Endothelial cell of umbilical vein (primary cell): ENCODE data around the gene RND3. TPM values are rescaled to one million over a fixed set of nuclear protein-coding genes. Genes with fewer than 3 reads are reported as not detected.

ENCODE experiments used
- BruUV-seq: library from RNA; stranded (reverse); fragments of 400-500 nt; replicated peaks from 2 replicates; lab custom pipeline; 2021; lab: Mats Ljungman, UMichigan
- CTCF ChIA-PET: fragments of 300-600, 350-600 bp; sonication (Branson Sonifier 250); formaldehyde crosslinking; loops from one replicate; lab custom pipeline; 2021; ENCODE audit warnings: antibody characterized with exemption, inconsistent platforms; lab: Charles Lee
- POLR2A ChIA-PET: fragments of 300-600, 350-600 bp; sonication (Branson Sonifier 250); formaldehyde crosslinking; loops from one replicate; lab custom pipeline; 2021; ENCODE audit warnings: antibody characterized with exemption, inconsistent platforms; lab: Charles Lee
- DNase-seq: peaks from one replicate; pipeline ENCODE4 v3.0.0-alpha.2; 2011; ENCODE audit warnings: low read depth, low spot score
- FAIRE-seq: peaks from 2 replicates; lab custom pipeline; 2011; peaks lifted over from hg19 to GRCh38; lab: Jason Lieb, UNC
- H2AFZ ChIP-seq: 2 replicates; pipeline ENCODE4 v1.6.0; 2012; ENCODE audit warnings: low read depth, low read length, control low read depth, inconsistent platforms
- H3K27ac ChIP-seq: 2 replicates; pipeline ENCODE4 v1.5.1; 2011; ENCODE audit warnings: low read depth, mild to moderate bottlenecking, control low read depth, low read length, moderate library complexity; ENCODE audit not compliant: insufficient read depth
- H3K27me3 ChIP-seq, 2 experiments: 2 replicates each; pipeline versions ENCODE4 v1.6.0 to v1.6.1; 2011; ENCODE audit warnings: low read length in 2 of 2, mixed read lengths in 1 of 2; ENCODE audit not compliant: control insufficient read depth in 2 of 2, insufficient read depth in 2 of 2
- H3K36me3 ChIP-seq, 2 experiments: 2 replicates in 1 of 2; 3 replicates in 1 of 2; pipeline ENCODE4 v1.5.1; 2011; ENCODE audit warnings: low read length in 2 of 2, mild to moderate bottlenecking in 1 of 2, moderate library complexity in 1 of 2; ENCODE audit not compliant: control insufficient read depth in 2 of 2, insufficient read depth in 2 of 2; ENCODE audit errors: extremely low read depth in 1 of 2
- H3K4me1 ChIP-seq: 3 replicates; pipeline ENCODE4 v1.5.1; 2011; ENCODE audit warnings: mild to moderate bottlenecking, low read length; ENCODE audit not compliant: control insufficient read depth, insufficient read depth; ENCODE audit errors: extremely low read depth
- H3K4me2 ChIP-seq: 2 replicates; pipeline ENCODE4 v1.6.1; 2011; ENCODE audit warnings: low read length, control low read depth, mixed read lengths; ENCODE audit not compliant: insufficient read depth
- H3K4me3 ChIP-seq, 3 experiments: fragments of 200-600 bp in 1 of 3; sonication (generic), shearing (Covaris generic) in 1 of 3; replicated peaks in 1 of 3; 2 replicates each; pipeline ENCODE4 v1.5.1; 2011 to 2016; ENCODE audit warnings: control low read depth in 3 of 3, low read length in 3 of 3, mild to moderate bottlenecking in 2 of 3, inconsistent platforms in 1 of 3, low read depth in 1 of 3, moderate library complexity in 1 of 3; ENCODE audit not compliant: insufficient read depth in 1 of 3
- H3K79me2 ChIP-seq: 2 replicates; pipeline ENCODE4 v1.6.0; 2012; ENCODE audit warnings: low read length, inconsistent platforms; ENCODE audit not compliant: control insufficient read depth, insufficient read depth
- H3K9ac ChIP-seq: replicated peaks from 2 replicates; pipeline ENCODE3; 2011; ENCODE audit warnings: low read length, control low read depth; ENCODE audit not compliant: insufficient read depth; ENCODE audit errors: extremely low read depth
- H3K9me1 ChIP-seq: replicated peaks from 3 replicates; pipeline ENCODE4 v1.6.0; 2011; ENCODE audit warnings: mild to moderate bottlenecking, low read length; ENCODE audit not compliant: control insufficient read depth, insufficient read depth; ENCODE audit errors: extremely low read depth
- H3K9me3 ChIP-seq: replicated peaks from 2 replicates; pipeline ENCODE4 v1.5.1; 2012; ENCODE audit warnings: low read length, inconsistent platforms; ENCODE audit not compliant: control insufficient read depth, insufficient read depth
- H4K20me1 ChIP-seq: replicated peaks from 2 replicates; pipeline ENCODE3; 2011; ENCODE audit warnings: mild to moderate bottlenecking, low read length; ENCODE audit not compliant: control insufficient read depth, insufficient read depth; ENCODE audit errors: extremely low read depth
- EZH2 ChIP-seq: IDR thresholded peaks from 2 replicates; pipeline ENCODE4 v1.6.1; 2012; ENCODE audit warnings: borderline replicate concordance, low read depth, mild to moderate bottlenecking, moderate library complexity, low read length, inconsistent platforms; ENCODE audit not compliant: severe bottlenecking
- FOS ChIP-seq: IDR thresholded peaks from 2 replicates; pipeline ENCODE4 v1.6.1; 2011; ENCODE audit warnings: mild to moderate bottlenecking, low read length, moderate library complexity, borderline replicate concordance; ENCODE audit not compliant: insufficient read depth
- GATA2 ChIP-seq: IDR thresholded peaks from 2 replicates; pipeline ENCODE4 v1.7.0; 2011; ENCODE audit warnings: low read depth, mild to moderate bottlenecking, moderate library complexity, mixed read lengths, low read length; ENCODE audit not compliant: insufficient read length, insufficient read depth
- JUN ChIP-seq: IDR thresholded peaks from 2 replicates; pipeline ENCODE4 v1.6.1; 2011; ENCODE audit warnings: borderline replicate concordance, low read depth; ENCODE audit not compliant: insufficient read length, insufficient read depth
- MYC ChIP-seq: IDR thresholded peaks from one replicate; pipeline ENCODE4 v1.6.1; 2011; ENCODE audit warnings: mild to moderate bottlenecking, low read depth, low read length
- POLR2A ChIP-seq: IDR thresholded peaks from 2 replicates; pipeline ENCODE4 v1.6.1; 2012; ENCODE audit warnings: low read depth, mild to moderate bottlenecking, control low read depth, low read length
- POLR2AphosphoS5 ChIP-seq: IDR thresholded peaks from 2 replicates; pipeline ENCODE4 v1.6.1; 2012; ENCODE audit warnings: low read depth, mild to moderate bottlenecking, control low read depth, low read length, moderate library complexity; ENCODE audit not compliant: insufficient read depth
- dilution Hi-C: fragments of 300-500 bp; cut with MboI; formaldehyde crosslinking; loops from one replicate; pipeline ENCODE4 v1.15.0; 2019; ENCODE audit warnings: low sequenced_read_pairs; ENCODE audit not compliant: extremely low pct_ligation_motif_present
- intact Hi-C: fragments of 100-400 bp; cut with micrococcal nuclease; formaldehyde crosslinking; loops from one replicate; pipeline ENCODE4 v1.10.0; 2022
- polyA plus RNA-seq, 4 experiments: library from polyadenylated mRNA; depleted of rRNA in 3 of 4; stranded (reverse) in 3 of 4; unstranded in 1 of 4; fragments of >200 nt; gene quantifications; 2 replicates each; pipeline versions ENCODE4 v1.2.1 to v1.2.3, GENCODE V29; 2011 to 2012; ENCODE audit warnings: missing spikeins in 1 of 4
- total RNA-seq: library from RNA; stranded (reverse); gene quantifications from 2 replicates; pipeline ENCODE4 v1.2.3, GENCODE V29; 2021
- TF ChIP-seq, protein P1 (sequence below): IDR thresholded peaks from 2 replicates; pipeline ENCODE4 v1.6.1; 2011; ENCODE audit not compliant: insufficient read depth, insufficient read length
- TF ChIP-seq, protein P2 (sequence below), 2 donors: IDR thresholded peaks; 1 replicate in 1 of 2; 2 replicates in 1 of 2; pipeline ENCODE4 v1.5.1; 2011; ENCODE audit warnings: low read length in 2 of 2, mild to moderate bottlenecking in 2 of 2, moderate library complexity in 2 of 2, control low read depth in 1 of 2, inconsistent platforms in 1 of 2, low read depth in 1 of 2; ENCODE audit not compliant: insufficient read depth in 1 of 2; ENCODE audit errors: extremely low read depth in 1 of 2

RND3 gene
- total and polyA plus RNA-seq, 2 donors (not counting 3 experiments of a cell fraction or from before 2014, with no cell fraction given), result 53.3 to 158 TPM

DNA sequence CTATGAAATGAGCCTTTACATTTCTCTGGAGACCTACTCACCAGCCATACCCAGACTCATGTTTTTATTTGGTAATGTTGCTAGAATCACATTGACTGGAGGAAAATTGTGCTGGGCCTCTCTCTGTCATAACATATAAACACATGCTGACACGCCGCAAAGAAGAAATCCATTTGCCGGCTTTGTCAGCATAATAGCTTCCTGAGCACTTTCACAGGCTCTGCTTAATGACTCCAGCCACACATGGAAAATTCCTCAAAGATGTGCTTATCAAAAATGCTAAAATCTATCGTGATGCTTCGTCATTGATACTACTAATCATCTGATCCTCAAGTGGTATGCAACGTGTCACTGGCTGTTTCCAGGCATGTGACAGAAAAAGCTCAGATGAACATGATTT, 63.1 kb downstream of the RND3 start:
- Histone ChIP-seq H3K4me1 (peaks cover 17% of the 10 kb centered on the region), H2AFZ (peak overlapping the region; percentile 92), H3K4me3 (no peak overlapping the region), H4K20me1 (no peaks in the 10 kb centered on the region), H3K9me1 (no peaks in the 10 kb centered on the region), H3K27me3 (no peaks in the 10 kb centered on the region), H3K27ac (peak overlapping the region; percentile 77), H3K36me3 (no peaks in the 10 kb centered on the region), H3K4me2 (no peak overlapping the region), H3K9me3 (no peaks in the 10 kb centered on the region), H3K79me2 (no peaks in the 10 kb centered on the region), H3K9ac (peak overlapping the region; percentile 67)
- ChIA-PET CTCF (interaction anchor here (1.0 to 3.2 kb wide), 24 partner anchors 9 to 814 kb away, joined by 3 to 21 read pairs (median 7); no protein-coding TSS in a partner anchor), POLR2A (interaction anchor here (0.7 to 1.4 kb wide), 3 partner anchors 52 to 1003 kb away, joined by 3 to 5 read pairs (median 3); no protein-coding TSS in a partner anchor)
- peak; percentile 54 for DNase-seq
- no TSS peak for BruUV-seq
- FAIRE-seq, result peak; percentile 26
- intact Hi-C loops, result loop anchor here (2.0 to 10.0 kb wide), 2 partner anchors 282 to 630 kb away; no protein-coding TSS in a partner anchor
- dilution Hi-C loops, result no loop called here
- TF ChIP-seq, protein P1, sequence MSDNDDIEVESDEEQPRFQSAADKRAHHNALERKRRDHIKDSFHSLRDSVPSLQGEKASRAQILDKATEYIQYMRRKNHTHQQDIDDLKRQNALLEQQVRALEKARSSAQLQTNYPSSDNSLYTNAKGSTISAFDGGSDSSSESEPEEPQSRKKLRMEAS, result no peak
- TF ChIP-seq POLR2A, result no peak

DNA sequence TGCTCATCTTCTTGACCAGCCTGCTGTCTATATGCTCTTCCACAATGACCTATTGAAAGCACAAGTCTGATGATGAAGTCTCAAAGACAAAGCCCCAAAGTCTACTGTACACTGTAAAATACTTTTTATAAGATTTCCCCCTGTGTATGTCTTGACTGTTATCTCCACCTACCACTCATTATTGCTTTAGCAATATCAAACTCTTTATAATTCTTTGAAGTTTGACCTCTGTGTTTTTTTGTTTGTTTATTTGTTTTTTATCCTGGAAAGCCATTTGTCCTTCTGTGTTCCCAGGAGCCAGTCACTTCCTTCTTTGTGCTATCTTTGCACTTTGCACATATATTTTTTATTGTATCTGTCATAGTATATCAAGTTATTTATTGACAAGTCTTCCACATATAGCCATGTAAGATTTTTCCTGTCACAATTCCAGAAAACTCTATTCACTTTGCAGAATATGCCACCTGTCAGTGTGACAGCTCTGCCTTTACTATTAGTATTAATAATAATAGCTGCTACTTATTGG, 66.3 kb downstream of the RND3 start:
- dilution Hi-C loops, result no loop called here
- Histone ChIP-seq H3K36me3 (no peaks in the 10 kb centered on the region), H3K9me3 (no peaks in the 10 kb centered on the region), H3K4me2 (no peak overlapping the region), H3K79me2 (no peaks in the 10 kb centered on the region), H3K4me1 (peaks cover 17% of the 10 kb centered on the region), H2AFZ (no peak overlapping the region), H4K20me1 (no peaks in the 10 kb centered on the region), H3K27ac (no peak overlapping the region), H3K9ac (no peak overlapping the region), H3K4me3 (no peak overlapping the region), H3K27me3 (no peaks in the 10 kb centered on the region), H3K9me1 (no peaks in the 10 kb centered on the region)
- TF ChIP-seq FOS, result no peak
- TF ChIP-seq MYC, result no peak
- TF ChIP-seq, protein P2, sequence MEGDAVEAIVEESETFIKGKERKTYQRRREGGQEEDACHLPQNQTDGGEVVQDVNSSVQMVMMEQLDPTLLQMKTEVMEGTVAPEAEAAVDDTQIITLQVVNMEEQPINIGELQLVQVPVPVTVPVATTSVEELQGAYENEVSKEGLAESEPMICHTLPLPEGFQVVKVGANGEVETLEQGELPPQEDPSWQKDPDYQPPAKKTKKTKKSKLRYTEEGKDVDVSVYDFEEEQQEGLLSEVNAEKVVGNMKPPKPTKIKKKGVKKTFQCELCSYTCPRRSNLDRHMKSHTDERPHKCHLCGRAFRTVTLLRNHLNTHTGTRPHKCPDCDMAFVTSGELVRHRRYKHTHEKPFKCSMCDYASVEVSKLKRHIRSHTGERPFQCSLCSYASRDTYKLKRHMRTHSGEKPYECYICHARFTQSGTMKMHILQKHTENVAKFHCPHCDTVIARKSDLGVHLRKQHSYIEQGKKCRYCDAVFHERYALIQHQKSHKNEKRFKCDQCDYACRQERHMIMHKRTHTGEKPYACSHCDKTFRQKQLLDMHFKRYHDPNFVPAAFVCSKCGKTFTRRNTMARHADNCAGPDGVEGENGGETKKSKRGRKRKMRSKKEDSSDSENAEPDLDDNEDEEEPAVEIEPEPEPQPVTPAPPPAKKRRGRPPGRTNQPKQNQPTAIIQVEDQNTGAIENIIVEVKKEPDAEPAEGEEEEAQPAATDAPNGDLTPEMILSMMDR (IDR thresholded peaks at IDR 0.05; ENCODE audit: extremely low read depth in 1 of 2, insufficient read depth in 1 of 2, low read depth in 1 of 2, low read length in 2 of 2), result no peak
- no peak for TF ChIP-seq JUN
- TF ChIP-seq, protein P1, result no peak
- TF ChIP-seq POLR2A, result no peak
- no peak for TF ChIP-seq GATA2
- no peak for TF ChIP-seq POLR2AphosphoS5
- TF ChIP-seq EZH2, result no peak
- DNase-seq (no peak), FAIRE-seq (no peak)
- ChIA-PET POLR2A (no interaction called here), CTCF (interaction anchor here (0.8 kb wide), 1 partner anchor 8 kb away, joined by 3 read pairs; no protein-coding TSS in a partner anchor)
- no TSS peak for BruUV-seq
- intact Hi-C loops, result loop anchor here (10.0 kb wide), 1 partner anchor 626 kb away; no protein-coding TSS in a partner anchor
